ENCODE measurements around the gene PAX5. TPM values are rescaled to one million over a fixed set of nuclear protein-coding genes. Genes with fewer than 3 reads are reported as not detected.
"Not testable (repeated sequence)": the region's sequence is repeated elsewhere in the genome, so short reads cannot be mapped to it uniquely, and the experiment has no call there.

PAX5 gene
- total RNA-seq (2021) (not detected in 2 replicates), Bru-seq, nascent RNA (percentile 9 among the genes with signal in this experiment), BruChase-seq, experiment 1, labeled RNA remaining after a 2-hour chase (percentile 9 among the genes with signal in this experiment), BruChase-seq, experiment 2, labeled RNA remaining after a 6-hour chase (percentile 7 among the genes with signal in this experiment)
- long read RNA-seq, result 0 reads

DNA sequence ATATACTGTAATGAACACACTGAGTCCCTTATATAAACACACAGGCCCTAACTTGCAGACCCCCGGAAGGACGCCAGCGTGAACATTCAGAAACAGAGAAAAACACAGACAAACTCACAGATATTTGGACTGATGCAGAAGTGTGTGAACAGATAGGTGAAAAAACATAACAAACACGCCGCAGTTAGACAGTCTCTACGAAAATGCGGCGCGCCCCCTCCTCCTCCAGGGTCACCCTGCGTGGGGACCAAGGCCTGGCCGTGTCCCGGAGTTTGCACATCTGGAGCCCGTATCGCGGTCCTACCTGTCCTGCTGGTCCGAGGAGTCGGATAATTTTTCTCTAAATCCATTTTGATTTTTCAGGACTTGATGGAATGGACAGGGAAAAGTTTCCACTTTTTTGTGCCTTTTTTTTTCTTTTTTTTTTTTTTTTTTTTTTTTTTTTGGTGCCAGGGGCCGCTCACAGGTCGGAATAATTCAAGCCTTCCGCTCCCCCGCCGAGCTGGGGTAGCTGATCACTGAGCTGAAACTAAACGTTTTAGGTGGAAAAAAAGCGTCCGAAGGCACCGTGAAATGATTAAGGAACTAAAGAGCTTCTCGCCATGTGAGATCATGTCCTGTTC is at the start of gene PAX5:
PAX5 (minus strand) TSS at position 587 of the 623 bp plus-strand sequence; CDS start at position 350, 237 bp downstream.
- TF ChIP-seq, protein P1, sequence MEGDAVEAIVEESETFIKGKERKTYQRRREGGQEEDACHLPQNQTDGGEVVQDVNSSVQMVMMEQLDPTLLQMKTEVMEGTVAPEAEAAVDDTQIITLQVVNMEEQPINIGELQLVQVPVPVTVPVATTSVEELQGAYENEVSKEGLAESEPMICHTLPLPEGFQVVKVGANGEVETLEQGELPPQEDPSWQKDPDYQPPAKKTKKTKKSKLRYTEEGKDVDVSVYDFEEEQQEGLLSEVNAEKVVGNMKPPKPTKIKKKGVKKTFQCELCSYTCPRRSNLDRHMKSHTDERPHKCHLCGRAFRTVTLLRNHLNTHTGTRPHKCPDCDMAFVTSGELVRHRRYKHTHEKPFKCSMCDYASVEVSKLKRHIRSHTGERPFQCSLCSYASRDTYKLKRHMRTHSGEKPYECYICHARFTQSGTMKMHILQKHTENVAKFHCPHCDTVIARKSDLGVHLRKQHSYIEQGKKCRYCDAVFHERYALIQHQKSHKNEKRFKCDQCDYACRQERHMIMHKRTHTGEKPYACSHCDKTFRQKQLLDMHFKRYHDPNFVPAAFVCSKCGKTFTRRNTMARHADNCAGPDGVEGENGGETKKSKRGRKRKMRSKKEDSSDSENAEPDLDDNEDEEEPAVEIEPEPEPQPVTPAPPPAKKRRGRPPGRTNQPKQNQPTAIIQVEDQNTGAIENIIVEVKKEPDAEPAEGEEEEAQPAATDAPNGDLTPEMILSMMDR (conservative IDR thresholded peaks at IDR 0.05), result no peak
- no peak for TF ChIP-seq EZH2 (IDR thresholded peaks at IDR 0.05; ENCODE audit: low read depth)
- Histone ChIP-seq H4K20me1 (ENCODE audit: insufficient read depth) (no peaks in the 10 kb centered on the region), H3K4me2 (no peak within 1 kb of the TSS), H3K9me2 (ENCODE audit: insufficient read depth) (no peaks in the 10 kb centered on the region), H3K36me3 (ENCODE audit: low read depth) (no peaks in the 10 kb centered on the region), H3K4me3 (no peak within 1 kb of the TSS), H3K27me3 (ENCODE audit: insufficient read depth, low read depth) (0 out of 2 replicates have a peak, but pooled peaks cover 5% of the 10 kb centered on the region), H3K79me2 (ENCODE audit: low read depth) (no peaks in the 10 kb centered on the region), H3F3A (ENCODE audit: insufficient read depth, low read depth) (no peaks in the 10 kb centered on the region), H2AFZ (no peak within 1 kb of the TSS), H3K27ac (no peak within 1 kb of the TSS), H3K9me3 (ENCODE audit: insufficient read depth, low read depth) (no peaks in the 10 kb centered on the region), H3K4me1 (replicated peaks; ENCODE audit: insufficient read depth) (no peaks in the 10 kb centered on the region)
- intact Hi-C loops (cut with micrococcal nuclease; ENCODE audit: unreplicated experiment), result no loop called here
- no TSS peak for BruUV-seq (replicated peaks)
- POLR2A ChIA-PET (ENCODE audit: unreplicated experiment), result no interaction called here
- CTCF ChIA-PET, result no interaction called here
- DNase-seq, result no peak

DNA sequence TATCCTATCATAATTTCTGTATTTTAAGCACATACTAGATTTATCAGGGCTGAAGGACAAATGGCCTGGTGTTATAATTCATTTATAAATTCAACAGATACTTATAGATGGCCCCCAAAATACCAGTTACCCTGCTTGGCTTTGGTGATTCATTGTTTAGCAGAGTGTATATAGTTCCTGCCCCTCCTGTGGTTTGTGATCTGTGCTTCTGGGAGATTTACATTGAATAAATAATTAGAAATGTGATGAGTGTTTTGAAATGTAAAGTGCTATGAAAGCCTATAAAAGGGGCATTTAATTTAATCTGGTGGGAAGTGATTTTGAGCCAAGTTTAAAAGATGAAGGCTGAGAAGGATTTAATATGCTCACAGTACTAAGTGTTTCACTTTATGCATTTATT is 49.6 kb upstream of the PAX5 start:
- POLR2A ChIA-PET (ENCODE audit: unreplicated experiment), result no interaction called here
- no peak overlapping the region for H3K4me2 ChIP-seq
- BruUV-seq (replicated peaks), result no TSS peak

DNA sequence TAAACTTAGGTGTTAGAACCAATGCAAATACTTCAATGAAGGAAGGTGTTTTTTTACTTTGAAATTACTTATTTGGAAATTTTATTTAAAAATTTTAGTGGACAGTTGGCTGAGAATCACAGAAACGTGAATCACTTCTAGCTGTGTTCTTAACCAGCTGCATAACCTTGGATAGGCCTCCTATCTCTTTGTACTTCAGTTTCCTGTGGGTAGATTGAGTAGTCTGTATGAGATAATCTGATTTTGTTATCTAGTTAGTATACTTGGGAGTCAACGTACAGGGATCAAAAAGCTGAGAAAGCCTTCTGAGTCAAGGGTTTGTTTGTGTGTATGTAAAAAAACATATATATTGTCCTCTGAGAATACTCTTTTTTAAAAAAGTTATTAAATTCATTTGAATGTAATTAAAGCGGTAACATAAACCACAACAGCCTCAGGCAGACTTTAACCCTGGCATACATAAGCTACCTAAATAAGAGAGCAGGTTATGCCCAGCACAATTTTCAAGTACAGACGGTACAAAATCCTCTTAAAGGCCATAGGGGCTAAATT is 48.2 kb upstream of the PAX5 start:
- TF ChIP-seq, protein P1 (conservative IDR thresholded peaks at IDR 0.05), result no peak
- TF ChIP-seq EZH2 (IDR thresholded peaks at IDR 0.05; ENCODE audit: low read depth), result no peak
- Histone ChIP-seq H3K9me3 (ENCODE audit: insufficient read depth, low read depth) (peaks cover 6% of the 10 kb centered on the region; the same call in 1 of the 2 replicates), H3K4me2 (no peak overlapping the region), H3K36me3 (ENCODE audit: low read depth) (0 out of 2 replicates have a peak, but pooled peaks cover 4% of the 10 kb centered on the region), H3K4me3 (no peak overlapping the region), H3K27me3 (ENCODE audit: insufficient read depth, low read depth) (no peaks in the 10 kb centered on the region), H3K9me2 (ENCODE audit: insufficient read depth) (no peaks in the 10 kb centered on the region), H3K27ac (no peak overlapping the region), H4K20me1 (ENCODE audit: insufficient read depth) (peaks cover 5% of the 10 kb centered on the region; the same call in 1 of the 2 replicates), H3F3A (ENCODE audit: insufficient read depth, low read depth) (no peaks in the 10 kb centered on the region), H2AFZ (no peak overlapping the region), H3K4me1 (replicated peaks; ENCODE audit: insufficient read depth) (peaks cover 7% of the 10 kb centered on the region), H3K79me2 (ENCODE audit: low read depth) (peaks cover 39% of the 10 kb centered on the region)
- intact Hi-C loops (cut with micrococcal nuclease; ENCODE audit: unreplicated experiment), result loop anchor here (5.0 kb wide), 1 partner anchor 40 kb away; the partner anchor contains the start of gene ZCCHC7
- ChIA-PET CTCF (no interaction called here), POLR2A (ENCODE audit: unreplicated experiment) (interaction anchor here (0.5 kb wide), 1 partner anchor 417 kb away, joined by 3 read pairs; no protein-coding TSS in a partner anchor)
- no peak for DNase-seq
- no TSS peak for BruUV-seq (replicated peaks)

More for the DNA sequence above, 49.6 kb upstream of the PAX5 start:
- Histone ChIP-seq H2AFZ (no peak overlapping the region), H4K20me1 (ENCODE audit: insufficient read depth) (peaks cover 5% of the 10 kb centered on the region; the same call in 1 of the 2 replicates), H3K4me3 (no peak overlapping the region), H3K79me2 (ENCODE audit: low read depth) (peaks cover 39% of the 10 kb centered on the region), H3K27ac (no peak overlapping the region), H3K9me2 (ENCODE audit: insufficient read depth) (no peaks in the 10 kb centered on the region), H3K9me3 (ENCODE audit: insufficient read depth, low read depth) (peaks cover 6% of the 10 kb centered on the region; the same call in 1 of the 2 replicates), H3K36me3 (ENCODE audit: low read depth) (0 out of 2 replicates have a peak, but pooled peaks cover 4% of the 10 kb centered on the region), H3K27me3 (ENCODE audit: insufficient read depth, low read depth) (no peaks in the 10 kb centered on the region), H3K4me1 (replicated peaks; ENCODE audit: insufficient read depth) (peaks cover 7% of the 10 kb centered on the region), H3F3A (ENCODE audit: insufficient read depth, low read depth) (no peaks in the 10 kb centered on the region)
- TF ChIP-seq, protein P1 (conservative IDR thresholded peaks at IDR 0.05), result no peak
- TF ChIP-seq EZH2 (IDR thresholded peaks at IDR 0.05; ENCODE audit: low read depth), result no peak
- intact Hi-C loops (cut with micrococcal nuclease; ENCODE audit: unreplicated experiment), result loop anchor here (5.0 kb wide), 1 partner anchor 39 kb away; the partner anchor contains the start of gene ZCCHC7
- CTCF ChIA-PET, result no interaction called here
- no peak for DNase-seq

DNA sequence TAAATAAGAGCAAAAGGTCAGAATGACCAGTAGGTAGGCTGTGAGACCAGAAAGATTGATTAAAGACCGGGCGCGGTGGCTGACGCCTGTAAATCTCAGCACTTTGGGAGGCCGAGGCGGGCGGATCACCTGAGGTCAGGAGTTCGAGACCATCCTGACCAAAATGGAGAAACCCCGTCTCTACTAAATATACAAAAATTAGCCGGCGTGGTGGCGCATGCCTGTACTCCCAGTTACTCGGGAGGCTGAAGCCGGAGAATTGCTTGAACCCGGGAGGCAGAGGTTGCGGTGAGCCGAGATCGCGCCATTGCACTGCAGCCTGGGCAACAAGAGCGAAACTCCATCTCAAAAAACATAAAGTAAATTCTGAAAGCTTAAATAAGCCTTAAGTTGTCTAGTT is 47.4 kb upstream of the PAX5 start:
- H3K4me3 ChIP-seq; H3K9me2 ChIP-seq (ENCODE audit: insufficient read depth); H2AFZ ChIP-seq; H3K4me1 ChIP-seq (replicated peaks; ENCODE audit: insufficient read depth); H3K36me3 ChIP-seq (ENCODE audit: low read depth); DNase-seq; H3K27me3 ChIP-seq (ENCODE audit: insufficient read depth, low read depth); POLR2A ChIA-PET (ENCODE audit: unreplicated experiment); H4K20me1 ChIP-seq (ENCODE audit: insufficient read depth); H3K9me3 ChIP-seq (ENCODE audit: insufficient read depth, low read depth); H3K27ac ChIP-seq; BruUV-seq (replicated peaks); H3F3A ChIP-seq (ENCODE audit: insufficient read depth, low read depth): not testable (repeated sequence)
- intact Hi-C loops (cut with micrococcal nuclease; ENCODE audit: unreplicated experiment), result loop anchor here (5.0 kb wide), 1 partner anchor 41 kb away; the partner anchor contains the start of gene ZCCHC7
- peaks cover 39% of the 10 kb centered on the region for H3K79me2 ChIP-seq (ENCODE audit: low read depth)
- peak overlapping the region; percentile 82; the same call in 1 of the 2 replicates for H3K4me2 ChIP-seq
- CTCF ChIA-PET, result interaction anchor here (0.6 kb wide), 1 partner anchor 649 kb away, joined by 8 read pairs; no protein-coding TSS in a partner anchor
